HCT116 (cell line): ENCODE data around the gene SERGEF. TPM values are rescaled to one million over a fixed set of nuclear protein-coding genes. Genes with fewer than 3 reads are reported as not detected.

Experiments used
- ATAC-seq: fragments of 200-7000 bp; cut with Tn5 transposase; 2 replicates; pipeline ENCODE4 v1.9.1; 2020; ENCODE audit warnings: mild to moderate bottlenecking, moderate library complexity
- BruUV-seq: library from RNA; stranded (reverse); fragments of 400-500 nt; replicated peaks from 2 replicates; lab custom pipeline; 2021; lab: Mats Ljungman, UMichigan
- CTCF ChIA-PET: fragments of 300-600 bp; sonication (Branson Sonifier 250); formaldehyde crosslinking; loops from one replicate; lab custom pipeline; 2021; ENCODE audit warnings: antibody characterized with exemption; lab: Charles Lee
- POLR2A ChIA-PET: fragments of 300-600, 350-600 bp; sonication (Branson Sonifier 250); formaldehyde crosslinking; loops from one replicate; lab custom pipeline; 2021; ENCODE audit warnings: antibody characterized with exemption; lab: Charles Lee
- RAD21 ChIA-PET, 2 experiments: fragments of 300-600 bp; sonication (Branson Sonifier 250); formaldehyde crosslinking; loops; one replicate each; lab custom pipeline; 2023; ENCODE audit warnings: low total read pairs in 2 of 2; ENCODE audit not compliant: uncharacterized antibody in 2 of 2, unreplicated experiment in 2 of 2, low non-redundant PET in 1 of 2; lab: Charles Lee
- DNase-seq: peaks from one replicate; pipeline ENCODE4 v3.0.0-alpha.2; 2010; ENCODE audit warnings: low read depth, low spot score
- H2AFZ ChIP-seq: fragments of 200-600 bp; shearing (Covaris generic), sonication (generic); 2 replicates; pipeline ENCODE4 v1.6.1; 2017; ENCODE audit warnings: low read depth, mixed run types, mixed read lengths, antibody characterized with exemption, low read length; ENCODE audit not compliant: poor library complexity, severe bottlenecking
- H3K27ac ChIP-seq: 2 replicates; pipeline ENCODE4 v1.5.1; 2012; ENCODE audit warnings: low read depth, low read length
- H3K27me3 ChIP-seq: fragments of 200-600 bp; sonication (generic); 2 replicates; pipeline ENCODE4 v1.6.1; 2016; ENCODE audit warnings: mixed run types, low read length, mixed read lengths; ENCODE audit not compliant: insufficient read depth
- H3K36me3 ChIP-seq, 2 experiments: fragments of 200-500 bp in 1 of 2; fragments of 200-600 bp in 1 of 2; sonication (Bioruptor generic) in 1 of 2; sonication (generic) in 1 of 2; 2 replicates each; pipeline versions ENCODE4 v1.5.1 to v1.6.1; 2014 to 2016; ENCODE audit warnings: low read length in 2 of 2, inconsistent platforms in 1 of 2, mixed read lengths in 1 of 2, mixed run types in 1 of 2; ENCODE audit not compliant: insufficient read depth in 2 of 2, control insufficient read depth in 1 of 2
- H3K4me1 ChIP-seq, 2 experiments: fragments of 200-600 bp in 1 of 2; sonication (generic) in 1 of 2; 2 replicates each; pipeline versions ENCODE4 v1.5.1 to v1.6.1; 2012 to 2017; ENCODE audit warnings: low read length in 2 of 2, inconsistent platforms in 1 of 2, mild to moderate bottlenecking in 1 of 2, mixed read lengths in 1 of 2, mixed run types in 1 of 2, moderate library complexity in 1 of 2; ENCODE audit not compliant: insufficient read depth in 2 of 2, control insufficient read depth in 1 of 2
- H3K4me2 ChIP-seq: fragments of 200-600 bp; sonication (generic); 2 replicates; pipeline ENCODE4 v1.6.1; 2017; ENCODE audit warnings: mixed run types, low read length, mixed read lengths
- H3K4me3 ChIP-seq, 2 experiments: fragments of 200-600 bp in 1 of 2; sonication (generic) in 1 of 2; replicated peaks in 1 of 2; 2 replicates each; pipeline ENCODE4 v1.5.1; 2011 to 2016; ENCODE audit warnings: low read length in 2 of 2, control low read depth in 1 of 2, low read depth in 1 of 2, mild to moderate bottlenecking in 1 of 2, mixed read lengths in 1 of 2, mixed run types in 1 of 2
- H3K79me2 ChIP-seq: fragments of 200-600 bp; sonication (generic); 2 replicates; pipeline ENCODE4 v1.6.1; 2017; ENCODE audit warnings: mild to moderate bottlenecking, mixed run types, low read length, moderate library complexity, mixed read lengths; ENCODE audit not compliant: insufficient read depth
- H3K9ac ChIP-seq: fragments of 200-600 bp; sonication (generic); 2 replicates; pipeline ENCODE4 v1.6.1; 2016; ENCODE audit warnings: low read length, mixed read lengths
- H3K9me2 ChIP-seq: fragments of 200-600 bp; sonication (generic), shearing (Covaris generic); 2 replicates; pipeline ENCODE4 v1.6.1; 2017; ENCODE audit warnings: mixed run types, mild to moderate bottlenecking, moderate library complexity; ENCODE audit not compliant: insufficient read depth
- H3K9me3 ChIP-seq, 2 experiments: fragments of 200-500 bp in 1 of 2; fragments of 200-600 bp in 1 of 2; sonication (Bioruptor generic) in 1 of 2; sonication (generic) in 1 of 2; 2 replicates each; pipeline ENCODE4 v1.6.1; 2014 to 2017; ENCODE audit warnings: low read length in 2 of 2, mixed read lengths in 2 of 2, inconsistent platforms in 1 of 2, low read depth in 1 of 2, mild to moderate bottlenecking in 1 of 2, mixed run types in 1 of 2, moderate library complexity in 1 of 2; ENCODE audit not compliant: control insufficient read depth in 1 of 2, insufficient read depth in 1 of 2
- H4K20me1 ChIP-seq: fragments of 200-600 bp; sonication (generic), shearing (Covaris generic); 2 replicates; pipeline ENCODE4 v1.6.1; 2017; ENCODE audit warnings: mixed run types, mild to moderate bottlenecking, moderate library complexity; ENCODE audit not compliant: insufficient read depth
- CEBPB ChIP-seq: IDR thresholded peaks from 2 replicates; pipeline ENCODE4 v1.6.1; 2012; ENCODE audit warnings: low read depth
- ELF1 ChIP-seq: IDR thresholded peaks from 2 replicates; pipeline ENCODE4 v1.6.1; 2012; ENCODE audit warnings: low read depth, borderline replicate concordance
- EZH2phosphoT487 ChIP-seq: fragments of 200-600 bp; IDR thresholded peaks from 2 replicates; pipeline ENCODE4 v1.6.1; 2018; ENCODE audit warnings: antibody characterized with exemption, borderline replicate concordance
- FOSL1 ChIP-seq: IDR thresholded peaks from 2 replicates; pipeline ENCODE4 v1.6.1; 2012; ENCODE audit warnings: low read depth
- JUND ChIP-seq: IDR thresholded peaks from 2 replicates; pipeline ENCODE4 v1.6.1; 2012
- POLR2A ChIP-seq: IDR thresholded peaks from 2 replicates; pipeline ENCODE4 v1.7.0; 2011; ENCODE audit warnings: borderline replicate concordance; ENCODE audit not compliant: insufficient read depth, insufficient read length; ENCODE audit errors: extremely low read depth
- POLR2AphosphoS5 ChIP-seq: IDR thresholded peaks from 2 replicates; pipeline ENCODE4 v1.6.1; 2011; ENCODE audit warnings: mild to moderate bottlenecking, low read depth, low read length, moderate library complexity
- RAD21 ChIP-seq: IDR thresholded peaks from 2 replicates; pipeline ENCODE4 v1.6.1; 2012; ENCODE audit warnings: low read depth, mild to moderate bottlenecking
- SIN3A ChIP-seq: IDR thresholded peaks from 2 replicates; pipeline ENCODE4 v1.6.1; 2012; ENCODE audit warnings: low read depth
- SP1 ChIP-seq: IDR thresholded peaks from 2 replicates; pipeline ENCODE4 v1.6.1; 2012; ENCODE audit warnings: low read depth
- TCF7L2 ChIP-seq: IDR thresholded peaks from 2 replicates; pipeline ENCODE4 v1.7.0; 2011; ENCODE audit warnings: borderline replicate concordance, inconsistent platforms; ENCODE audit not compliant: insufficient read depth, insufficient read length; ENCODE audit errors: extremely low read depth
- YY1 ChIP-seq: IDR thresholded peaks from 2 replicates; pipeline ENCODE4 v1.6.1; 2011; ENCODE audit warnings: low read length, low read depth, moderate library complexity, mild to moderate bottlenecking; ENCODE audit not compliant: insufficient replicate concordance; ENCODE audit errors: extremely low read depth
- ZFX ChIP-seq: fragments of 450-650 bp; IDR thresholded peaks from 2 replicates; pipeline ENCODE4 v1.6.1; 2017
- ZNF274 ChIP-seq: fragments of 200-500 bp; sonication (Bioruptor generic); IDR thresholded peaks from 2 replicates; pipeline ENCODE4 v1.6.1; 2014; ENCODE audit warnings: mild to moderate bottlenecking, low read depth, low read length, inconsistent platforms
- intact Hi-C: fragments of 100-400 bp; cut with micrococcal nuclease; formaldehyde crosslinking; loops from 2 replicates; pipeline ENCODE4 v1.10.0; 2022
- total RNA-seq: library from RNA; stranded (reverse); gene quantifications from one replicate; pipeline ENCODE4 v1.2.1, GENCODE V29; 2021; ENCODE audit not compliant: unreplicated experiment
- TF ChIP-seq, protein P1 (sequence below): IDR thresholded peaks from 2 replicates; pipeline ENCODE4 v1.6.1; 2011; ENCODE audit warnings: mild to moderate bottlenecking, low read length, moderate library complexity; ENCODE audit not compliant: insufficient replicate concordance; ENCODE audit errors: extremely low read depth
- TF ChIP-seq, protein P2 (sequence below): IDR thresholded peaks from 2 replicates; pipeline ENCODE4 v1.6.1; 2012
- TF ChIP-seq, protein P3 (sequence below): IDR thresholded peaks from 2 replicates; pipeline ENCODE4 v1.6.1; 2012
- TF ChIP-seq, protein P4 (sequence below), 3 experiments: fragments of 200-600 bp in 1 of 3; sonication (generic) in 1 of 3; IDR thresholded peaks in 2 of 3; conservative IDR thresholded peaks in 1 of 3; 2 replicates each; pipeline ENCODE4 v1.5.1; 2012 to 2017; ENCODE audit warnings: low read depth in 2 of 3, low read length in 2 of 3, antibody characterized with exemption in 1 of 3, borderline replicate concordance in 1 of 3, control low read depth in 1 of 3, mild to moderate bottlenecking in 1 of 3, mixed read lengths in 1 of 3, mixed run types in 1 of 3, moderate library complexity in 1 of 3; ENCODE audit not compliant: insufficient read depth in 1 of 3

The SERGEF gene
- total RNA-seq, 1 experiment from 2014 or later, result 32.8 TPM

DNA sequence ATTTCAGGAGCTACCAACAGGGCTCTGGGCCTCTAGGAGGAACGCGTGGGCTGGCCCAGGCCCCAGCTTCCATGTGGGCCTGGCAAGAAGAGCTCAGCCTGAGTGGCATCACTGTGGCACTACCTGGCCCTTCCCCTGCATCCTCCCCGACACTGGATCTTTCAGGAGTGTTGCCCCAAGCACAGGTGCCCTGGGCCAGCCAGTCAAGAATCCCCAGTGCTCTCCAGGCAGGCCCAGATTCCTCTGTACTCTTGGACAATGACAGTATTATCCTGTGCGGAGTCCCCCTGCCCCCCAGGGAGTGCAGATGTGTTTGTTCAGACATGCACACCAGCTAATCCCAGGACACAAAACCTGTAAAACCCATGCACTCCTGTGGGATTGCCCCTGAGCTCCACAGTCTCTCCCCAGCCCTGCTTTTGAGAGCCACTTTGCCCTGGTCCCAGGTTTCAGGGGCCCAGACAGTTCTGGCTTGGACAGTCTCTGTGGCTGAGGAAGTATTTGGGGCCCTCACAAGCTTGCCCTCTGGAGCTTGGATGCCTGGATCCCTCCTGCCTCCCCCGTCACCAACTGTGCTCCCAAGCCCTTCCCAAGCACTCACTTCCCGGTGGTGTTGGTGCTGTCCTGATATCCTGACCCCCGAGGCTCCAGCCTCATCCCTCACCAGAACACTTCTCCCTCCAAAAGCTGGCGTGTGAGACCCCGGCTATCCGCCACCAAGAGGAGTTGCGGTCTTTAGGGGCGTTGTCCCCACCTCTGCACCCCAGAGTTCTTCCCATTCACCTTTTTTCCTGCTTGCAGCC, 238.4 kb downstream of the SERGEF start (continued):
- TF ChIP-seq RAD21 (no peak), ZFX (no peak), YY1 (no peak), FOSL1 (no peak)

DNA sequence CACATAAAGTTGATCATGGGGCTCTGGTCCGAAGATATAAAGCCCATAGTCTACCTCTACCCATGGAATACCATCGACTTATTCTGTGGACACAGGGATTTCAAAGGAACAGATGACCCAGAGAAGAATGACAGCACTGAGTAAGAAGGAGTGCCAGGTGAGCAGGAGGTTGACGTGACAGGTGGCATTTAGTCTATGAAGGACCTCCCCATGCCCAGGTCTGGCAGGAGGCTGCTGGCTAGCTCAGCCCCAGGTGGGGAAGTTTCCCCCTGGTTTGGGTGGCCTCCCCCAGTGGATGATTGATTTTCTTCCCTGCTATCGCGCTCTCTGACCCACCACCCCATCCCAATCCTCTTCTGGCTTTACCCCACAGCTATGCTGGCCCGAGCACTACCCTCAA, 239.2 kb downstream of the SERGEF start:
- ATAC-seq, result no peak
- no peak overlapping the region for H3K9ac ChIP-seq
- ChIA-PET CTCF (no interaction called here), RAD21 (no interaction called here), POLR2A (no interaction called here)
- no peaks in the 10 kb centered on the region for H3K36me3 ChIP-seq
- H2AFZ ChIP-seq, result no peak overlapping the region
- H3K4me3 ChIP-seq, result no peak overlapping the region
- no peaks in the 10 kb centered on the region for H3K9me2 ChIP-seq
- DNase-seq, result no peak
- no peak overlapping the region for H3K4me2 ChIP-seq
- TF ChIP-seq, protein P1, sequence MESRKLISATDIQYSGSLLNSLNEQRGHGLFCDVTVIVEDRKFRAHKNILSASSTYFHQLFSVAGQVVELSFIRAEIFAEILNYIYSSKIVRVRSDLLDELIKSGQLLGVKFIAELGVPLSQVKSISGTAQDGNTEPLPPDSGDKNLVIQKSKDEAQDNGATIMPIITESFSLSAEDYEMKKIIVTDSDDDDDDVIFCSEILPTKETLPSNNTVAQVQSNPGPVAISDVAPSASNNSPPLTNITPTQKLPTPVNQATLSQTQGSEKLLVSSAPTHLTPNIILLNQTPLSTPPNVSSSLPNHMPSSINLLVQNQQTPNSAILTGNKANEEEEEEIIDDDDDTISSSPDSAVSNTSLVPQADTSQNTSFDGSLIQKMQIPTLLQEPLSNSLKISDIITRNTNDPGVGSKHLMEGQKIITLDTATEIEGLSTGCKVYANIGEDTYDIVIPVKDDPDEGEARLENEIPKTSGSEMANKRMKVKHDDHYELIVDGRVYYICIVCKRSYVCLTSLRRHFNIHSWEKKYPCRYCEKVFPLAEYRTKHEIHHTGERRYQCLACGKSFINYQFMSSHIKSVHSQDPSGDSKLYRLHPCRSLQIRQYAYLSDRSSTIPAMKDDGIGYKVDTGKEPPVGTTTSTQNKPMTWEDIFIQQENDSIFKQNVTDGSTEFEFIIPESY, result no peak
- TF ChIP-seq, protein P2, sequence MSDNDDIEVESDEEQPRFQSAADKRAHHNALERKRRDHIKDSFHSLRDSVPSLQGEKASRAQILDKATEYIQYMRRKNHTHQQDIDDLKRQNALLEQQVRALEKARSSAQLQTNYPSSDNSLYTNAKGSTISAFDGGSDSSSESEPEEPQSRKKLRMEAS, result no peak
- no peak for TF ChIP-seq CEBPB
- no peak for TF ChIP-seq JUND
- TF ChIP-seq POLR2A, result no peak
- no peak for TF ChIP-seq EZH2phosphoT487
- TF ChIP-seq SIN3A, result no peak
- no peak for TF ChIP-seq POLR2AphosphoS5
- TF ChIP-seq ELF1, result no peak
- no peak for TF ChIP-seq YY1
- TF ChIP-seq, protein P3, sequence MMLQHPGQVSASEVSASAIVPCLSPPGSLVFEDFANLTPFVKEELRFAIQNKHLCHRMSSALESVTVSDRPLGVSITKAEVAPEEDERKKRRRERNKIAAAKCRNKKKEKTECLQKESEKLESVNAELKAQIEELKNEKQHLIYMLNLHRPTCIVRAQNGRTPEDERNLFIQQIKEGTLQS, result no peak
- TF ChIP-seq, protein P4, sequence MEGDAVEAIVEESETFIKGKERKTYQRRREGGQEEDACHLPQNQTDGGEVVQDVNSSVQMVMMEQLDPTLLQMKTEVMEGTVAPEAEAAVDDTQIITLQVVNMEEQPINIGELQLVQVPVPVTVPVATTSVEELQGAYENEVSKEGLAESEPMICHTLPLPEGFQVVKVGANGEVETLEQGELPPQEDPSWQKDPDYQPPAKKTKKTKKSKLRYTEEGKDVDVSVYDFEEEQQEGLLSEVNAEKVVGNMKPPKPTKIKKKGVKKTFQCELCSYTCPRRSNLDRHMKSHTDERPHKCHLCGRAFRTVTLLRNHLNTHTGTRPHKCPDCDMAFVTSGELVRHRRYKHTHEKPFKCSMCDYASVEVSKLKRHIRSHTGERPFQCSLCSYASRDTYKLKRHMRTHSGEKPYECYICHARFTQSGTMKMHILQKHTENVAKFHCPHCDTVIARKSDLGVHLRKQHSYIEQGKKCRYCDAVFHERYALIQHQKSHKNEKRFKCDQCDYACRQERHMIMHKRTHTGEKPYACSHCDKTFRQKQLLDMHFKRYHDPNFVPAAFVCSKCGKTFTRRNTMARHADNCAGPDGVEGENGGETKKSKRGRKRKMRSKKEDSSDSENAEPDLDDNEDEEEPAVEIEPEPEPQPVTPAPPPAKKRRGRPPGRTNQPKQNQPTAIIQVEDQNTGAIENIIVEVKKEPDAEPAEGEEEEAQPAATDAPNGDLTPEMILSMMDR (IDR thresholded peaks at IDR 0.05 in 2 of 3, conservative IDR thresholded peaks at IDR 0.05 in 1 of 3; ENCODE audit: borderline replicate concordance in 1 of 3, insufficient read depth in 1 of 3, low read depth in 2 of 3, low read length in 2 of 3), result no peak
- TF ChIP-seq FOSL1, result no peak
- TF ChIP-seq SP1, result no peak
- TF ChIP-seq ZNF274, result no peak
- no peak for TF ChIP-seq RAD21
- TF ChIP-seq TCF7L2, result no peak
- H3K4me1 ChIP-seq, result peaks cover 3 to 6% of the 10 kb centered on the region in 2 experiments; a peak in 3 of 4 replicates
- H3K9me3 ChIP-seq, result no peaks in the 10 kb centered on the region
- no peaks in the 10 kb centered on the region for H3K79me2 ChIP-seq
- H3K27ac ChIP-seq, result no peak overlapping the region
- H3K27me3 ChIP-seq, result no peaks in the 10 kb centered on the region
- intact Hi-C loops, result no loop called here
- H4K20me1 ChIP-seq, result no peaks in the 10 kb centered on the region
- BruUV-seq, result no TSS peak
